HEK293 (cell line): Measurements from ENCODE around the gene SLC6A6.

Source experiments
- CTCF ChIA-PET: fragments of 350-600 bp; formaldehyde crosslinking; extraction: SDS; loops from one replicate; lab custom pipeline; 2021; ENCODE audit warnings: antibody characterized with exemption; lab: Yijun Ruan, JAX
- POLR2A ChIA-PET: fragments of 300-600 bp; formaldehyde crosslinking; extraction: SDS; loops from one replicate; lab custom pipeline; 2020; ENCODE audit warnings: antibody characterized with exemption, inconsistent platforms; lab: Yijun Ruan, JAX
- H3K27ac ChIP-seq: fragments of 200-500 bp; sonication (Bioruptor generic); 2 replicates; pipeline ENCODE4 v1.5.1; 2014; ENCODE audit warnings: low read depth, low read length, control low read depth, inconsistent platforms; ENCODE audit errors: extremely low read depth
- H3K36me3 ChIP-seq, 2 experiments: fragments of 200-500 bp in 1 of 2; sonication (Bioruptor generic) in 1 of 2; 1 replicate in 1 of 2; 2 replicates in 1 of 2; pipeline ENCODE4 v1.5.1; 2014 to 2017; ENCODE audit warnings: inconsistent platforms in 2 of 2, low read length in 2 of 2; ENCODE audit not compliant: control insufficient read depth in 2 of 2, insufficient read depth in 1 of 2
- H3K4me1 ChIP-seq: fragments of 200-500 bp; sonication (Bioruptor generic); 2 replicates; pipeline ENCODE4 v1.5.1; 2014; ENCODE audit warnings: mild to moderate bottlenecking, low read length, inconsistent platforms; ENCODE audit not compliant: control insufficient read depth, insufficient read depth
- H3K4me3 ChIP-seq: 2 replicates; pipeline ENCODE4 v1.5.1; 2011; ENCODE audit warnings: low read depth, mild to moderate bottlenecking, control low read depth, low read length, moderate library complexity
- H3K9me3 ChIP-seq: fragments of 200-500 bp; sonication (Bioruptor generic); 2 replicates; pipeline ENCODE4 v1.5.1; 2014; ENCODE audit warnings: low read depth, low read length, inconsistent platforms; ENCODE audit not compliant: control insufficient read depth, insufficient read depth
- GFI1B ChIP-seq: fragments of 450-650 bp; formaldehyde crosslinking; IDR thresholded peaks from 2 replicates; pipeline ENCODE4 v1.5.1; 2016; ENCODE audit warnings: missing biosample characterization, missing genetic modification characterization
- GLIS2 ChIP-seq: fragments of 450-650 bp; formaldehyde crosslinking; IDR thresholded peaks from 2 replicates; pipeline ENCODE4 v1.5.1; 2016; ENCODE audit warnings: missing biosample characterization, missing genetic modification characterization
- SCRT1 ChIP-seq: fragments of 450-650 bp; formaldehyde crosslinking; IDR thresholded peaks from 2 replicates; pipeline ENCODE4 v1.5.1; 2016; ENCODE audit warnings: missing biosample characterization, missing genetic modification characterization, borderline replicate concordance
- SETDB1 ChIP-seq: IDR thresholded peaks from one replicate; pipeline ENCODE4 v1.6.1; 2017; ENCODE audit warnings: mild to moderate bottlenecking, low read length, moderate library complexity, mixed read lengths; ENCODE audit not compliant: insufficient read length
- TCF7L2 ChIP-seq: IDR thresholded peaks from 2 replicates; pipeline ENCODE4 v1.6.1; 2011; ENCODE audit warnings: low read depth, mild to moderate bottlenecking, inconsistent platforms, low read length, moderate library complexity, borderline replicate concordance
- ZFP41 ChIP-seq: fragments of 450-650 bp; formaldehyde crosslinking; IDR thresholded peaks from 2 replicates; pipeline ENCODE4 v1.5.1; 2016; ENCODE audit warnings: missing biosample characterization, missing genetic modification characterization, borderline replicate concordance
- ZIC2 ChIP-seq: fragments of 450-650 bp; formaldehyde crosslinking; IDR thresholded peaks from 2 replicates; pipeline ENCODE4 v1.5.1; 2016; ENCODE audit warnings: missing biosample characterization, missing genetic modification characterization
- ZNF132 ChIP-seq: fragments of 450-650 bp; formaldehyde crosslinking; IDR thresholded peaks from 2 replicates; pipeline ENCODE4 v1.5.1; 2017; ENCODE audit warnings: missing biosample characterization, missing genetic modification characterization, borderline replicate concordance
- ZNF221 ChIP-seq: fragments of 450-650 bp; formaldehyde crosslinking; IDR thresholded peaks from 2 replicates; pipeline ENCODE4 v1.5.1; 2017; ENCODE audit warnings: missing biosample characterization, missing genetic modification characterization, borderline replicate concordance
- ZNF239 ChIP-seq: fragments of 450-650 bp; formaldehyde crosslinking; IDR thresholded peaks from 2 replicates; pipeline ENCODE4 v1.5.1; 2016; ENCODE audit warnings: missing biosample characterization, missing genetic modification characterization
- ZNF548 ChIP-seq: fragments of 450-650 bp; formaldehyde crosslinking; IDR thresholded peaks from 2 replicates; pipeline ENCODE4 v1.5.1; 2016; ENCODE audit warnings: missing biosample characterization, missing genetic modification characterization
- ZNF623 ChIP-seq: fragments of 450-650 bp; formaldehyde crosslinking; IDR thresholded peaks from 2 replicates; pipeline ENCODE4 v1.5.1; 2016; ENCODE audit warnings: missing biosample characterization, missing genetic modification characterization
- TF ChIP-seq, protein P1 (sequence below): fragments of 450-650 bp; IDR thresholded peaks from 2 replicates; pipeline ENCODE4 v1.5.1; 2018; ENCODE audit warnings: missing biosample characterization, mild to moderate bottlenecking, missing genetic modification characterization
- TF ChIP-seq, protein P2 (sequence below): fragments of 450-650 bp; formaldehyde crosslinking; IDR thresholded peaks from 2 replicates; pipeline ENCODE4 v1.5.1; 2016; ENCODE audit warnings: missing biosample characterization, missing genetic modification characterization
- TF ChIP-seq, protein P3 (sequence below): fragments of 450-650 bp; formaldehyde crosslinking; IDR thresholded peaks from 2 replicates; pipeline ENCODE4 v1.5.1; 2017; ENCODE audit warnings: missing biosample characterization, missing genetic modification characterization
- TF ChIP-seq, protein P4 (sequence below): fragments of 450-650 bp; formaldehyde crosslinking; IDR thresholded peaks from 2 replicates; pipeline ENCODE4 v1.5.1; 2016; ENCODE audit warnings: missing biosample characterization, missing genetic modification characterization

The SLC6A6 gene

DNA sequence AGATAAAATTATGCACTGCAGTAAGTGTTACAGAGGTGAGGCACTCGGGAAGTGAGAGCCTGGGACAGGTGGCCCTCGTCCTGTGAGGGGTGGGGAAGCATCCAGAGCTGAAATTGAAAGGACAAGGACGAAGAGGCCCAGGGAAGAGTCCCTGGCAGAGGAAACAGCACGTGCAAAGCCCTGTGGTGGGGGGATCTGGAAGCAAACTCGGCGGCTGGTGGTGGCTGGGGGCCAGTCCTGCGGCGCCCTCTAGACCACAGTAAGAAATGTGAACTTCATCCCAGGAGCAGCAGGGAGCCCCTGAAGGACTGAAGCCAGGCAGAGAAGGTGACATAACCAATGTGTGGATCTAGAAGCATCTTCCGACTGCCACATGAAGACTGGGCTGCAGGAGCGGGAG, 94.9 kb downstream of the SLC6A6 start:
- TF ChIP-seq ZIC2 (tag by site-specific recombination) (peak; percentile 14; the same call in 1 of the 2 replicates), ZNF623 (tag by site-specific recombination) (0 out of 2 replicates have a peak, but pooled peaks have one; percentile 32), GLIS2 (no peak)
- TF ChIP-seq, all 188 proteins: peak for 2
- no peaks in the 10 kb centered on the region for H3K9me3 ChIP-seq
- H3K27ac ChIP-seq: no peak overlapping the region
- no peak overlapping the region for H3K4me3 ChIP-seq
- H3K36me3 ChIP-seq: no peaks in the 10 kb centered on the region
- ChIA-PET POLR2A (no interaction called here), CTCF (interaction anchor here (1.0 to 1.5 kb wide), 5 partner anchors 10 to 294 kb away, joined by 3 to 6 read pairs (median 4); no protein-coding TSS in a partner anchor)
- H3K4me1 ChIP-seq: no peaks in the 10 kb centered on the region

DNA sequence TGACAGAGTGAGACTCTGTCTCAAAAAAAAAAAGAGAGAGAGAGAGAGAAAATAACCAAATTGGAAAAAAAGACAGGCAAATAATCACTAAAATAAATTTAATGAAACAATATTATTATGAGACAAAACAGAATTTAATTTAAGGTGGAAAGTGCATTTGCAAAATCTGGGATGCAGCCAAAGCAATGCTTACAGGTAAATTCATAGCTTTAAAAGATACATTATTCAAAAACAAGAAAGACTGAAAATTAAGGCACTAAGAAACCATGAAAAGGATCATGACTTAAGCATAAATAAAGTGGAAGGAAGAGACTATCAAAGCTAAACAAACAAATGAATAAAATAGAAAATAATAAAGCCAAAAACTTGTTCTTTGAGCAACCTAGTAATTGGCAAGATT, 100.1 kb downstream of the SLC6A6 start:
- Histone ChIP-seq H3K4me3 (no peak overlapping the region), H3K27ac (no peak overlapping the region), H3K9me3 (no peaks in the 10 kb centered on the region; the same call in 1 of the 2 replicates), H3K4me1 (no peaks in the 10 kb centered on the region), H3K36me3 (no peaks in the 10 kb centered on the region)
- CTCF ChIA-PET: interaction anchor here (0.6 kb wide), 2 partner anchors 26 to 82 kb away, joined by 3 read pairs; no protein-coding TSS in a partner anchor
- POLR2A ChIA-PET: no interaction called here
- TF ChIP-seq, protein P1, sequence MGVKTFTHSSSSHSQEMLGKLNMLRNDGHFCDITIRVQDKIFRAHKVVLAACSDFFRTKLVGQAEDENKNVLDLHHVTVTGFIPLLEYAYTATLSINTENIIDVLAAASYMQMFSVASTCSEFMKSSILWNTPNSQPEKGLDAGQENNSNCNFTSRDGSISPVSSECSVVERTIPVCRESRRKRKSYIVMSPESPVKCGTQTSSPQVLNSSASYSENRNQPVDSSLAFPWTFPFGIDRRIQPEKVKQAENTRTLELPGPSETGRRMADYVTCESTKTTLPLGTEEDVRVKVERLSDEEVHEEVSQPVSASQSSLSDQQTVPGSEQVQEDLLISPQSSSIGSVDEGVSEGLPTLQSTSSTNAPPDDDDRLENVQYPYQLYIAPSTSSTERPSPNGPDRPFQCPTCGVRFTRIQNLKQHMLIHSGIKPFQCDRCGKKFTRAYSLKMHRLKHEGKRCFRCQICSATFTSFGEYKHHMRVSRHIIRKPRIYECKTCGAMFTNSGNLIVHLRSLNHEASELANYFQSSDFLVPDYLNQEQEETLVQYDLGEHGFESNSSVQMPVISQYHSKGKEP (tag by site-specific recombination): no peak
- peak; percentile 67 for TF ChIP-seq SETDB1

DNA sequence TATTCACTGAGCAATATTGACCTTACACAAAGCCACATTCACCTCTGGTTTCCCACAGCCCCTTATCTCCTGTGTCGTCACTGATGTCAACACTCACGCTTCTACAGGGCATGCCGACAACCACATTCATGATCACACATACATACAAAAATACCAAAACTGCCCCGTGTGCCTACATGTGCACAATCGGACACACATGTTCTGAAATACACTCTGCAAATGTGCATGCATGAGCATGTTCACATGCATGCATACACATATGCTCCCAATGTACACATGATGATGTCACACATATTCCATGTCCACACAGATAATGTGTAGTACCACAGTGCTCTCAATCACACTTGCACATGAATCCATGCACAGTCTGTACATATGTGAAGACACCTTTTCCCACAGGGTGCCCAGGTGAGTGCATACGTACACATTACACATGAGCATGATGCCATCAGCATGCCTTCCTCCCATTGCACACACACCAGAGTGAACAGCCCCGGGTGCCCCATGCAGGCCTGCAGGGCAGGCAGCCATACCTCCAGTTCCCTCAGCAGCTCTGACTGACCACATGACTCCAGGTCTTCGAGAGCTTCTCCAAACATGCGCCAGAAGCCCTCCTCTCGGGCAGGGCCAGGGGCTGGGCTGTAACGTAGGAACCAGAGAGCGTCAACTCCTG, 100.8 kb downstream of the SLC6A6 start:
- H3K4me1 ChIP-seq: no peaks in the 10 kb centered on the region
- ChIA-PET CTCF (interaction anchor here (0.6 kb wide), 1 partner anchor 82 kb away, joined by 3 read pairs; no protein-coding TSS in a partner anchor), POLR2A (no interaction called here)
- no peaks in the 10 kb centered on the region; the same call in 1 of the 2 replicates for H3K9me3 ChIP-seq
- H3K4me3 ChIP-seq: no peak overlapping the region
- H3K27ac ChIP-seq: no peak overlapping the region
- H3K36me3 ChIP-seq: no peaks in the 10 kb centered on the region
- TF ChIP-seq ZNF239 (tag by site-specific recombination) (no peak), GFI1B (tag by site-specific recombination) (no peak), ZNF132 (tag by site-specific recombination) (no peak), ZNF548 (no peak), ZNF221 (tag by site-specific recombination) (no peak), ZFP41 (tag by site-specific recombination) (no peak), SCRT1 (tag by site-specific recombination) (no peak), TCF7L2 (no peak)
- TF ChIP-seq, protein P2, sequence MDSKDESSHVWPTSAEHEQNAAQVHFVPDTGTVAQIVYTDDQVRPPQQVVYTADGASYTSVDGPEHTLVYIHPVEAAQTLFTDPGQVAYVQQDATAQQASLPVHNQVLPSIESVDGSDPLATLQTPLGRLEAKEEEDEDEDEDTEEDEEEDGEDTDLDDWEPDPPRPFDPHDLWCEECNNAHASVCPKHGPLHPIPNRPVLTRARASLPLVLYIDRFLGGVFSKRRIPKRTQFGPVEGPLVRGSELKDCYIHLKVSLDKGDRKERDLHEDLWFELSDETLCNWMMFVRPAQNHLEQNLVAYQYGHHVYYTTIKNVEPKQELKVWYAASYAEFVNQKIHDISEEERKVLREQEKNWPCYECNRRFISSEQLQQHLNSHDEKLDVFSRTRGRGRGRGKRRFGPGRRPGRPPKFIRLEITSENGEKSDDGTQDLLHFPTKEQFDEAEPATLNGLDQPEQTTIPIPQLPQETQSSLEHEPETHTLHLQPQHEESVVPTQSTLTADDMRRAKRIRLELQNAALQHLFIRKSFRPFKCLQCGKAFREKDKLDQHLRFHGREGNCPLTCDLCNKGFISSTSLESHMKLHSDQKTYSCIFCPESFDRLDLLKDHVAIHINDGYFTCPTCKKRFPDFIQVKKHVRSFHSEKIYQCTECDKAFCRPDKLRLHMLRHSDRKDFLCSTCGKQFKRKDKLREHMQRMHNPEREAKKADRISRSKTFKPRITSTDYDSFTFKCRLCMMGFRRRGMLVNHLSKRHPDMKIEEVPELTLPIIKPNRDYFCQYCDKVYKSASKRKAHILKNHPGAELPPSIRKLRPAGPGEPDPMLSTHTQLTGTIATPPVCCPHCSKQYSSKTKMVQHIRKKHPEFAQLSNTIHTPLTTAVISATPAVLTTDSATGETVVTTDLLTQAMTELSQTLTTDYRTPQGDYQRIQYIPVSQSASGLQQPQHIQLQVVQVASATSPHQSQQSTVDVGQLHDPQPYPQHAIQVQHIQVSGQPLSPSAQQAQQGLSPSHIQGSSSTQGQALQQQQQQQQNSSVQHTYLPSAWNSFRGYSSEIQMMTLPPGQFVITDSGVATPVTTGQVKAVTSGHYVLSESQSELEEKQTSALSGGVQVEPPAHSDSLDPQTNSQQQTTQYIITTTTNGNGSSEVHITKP: no peak
- TF ChIP-seq, protein P3, sequence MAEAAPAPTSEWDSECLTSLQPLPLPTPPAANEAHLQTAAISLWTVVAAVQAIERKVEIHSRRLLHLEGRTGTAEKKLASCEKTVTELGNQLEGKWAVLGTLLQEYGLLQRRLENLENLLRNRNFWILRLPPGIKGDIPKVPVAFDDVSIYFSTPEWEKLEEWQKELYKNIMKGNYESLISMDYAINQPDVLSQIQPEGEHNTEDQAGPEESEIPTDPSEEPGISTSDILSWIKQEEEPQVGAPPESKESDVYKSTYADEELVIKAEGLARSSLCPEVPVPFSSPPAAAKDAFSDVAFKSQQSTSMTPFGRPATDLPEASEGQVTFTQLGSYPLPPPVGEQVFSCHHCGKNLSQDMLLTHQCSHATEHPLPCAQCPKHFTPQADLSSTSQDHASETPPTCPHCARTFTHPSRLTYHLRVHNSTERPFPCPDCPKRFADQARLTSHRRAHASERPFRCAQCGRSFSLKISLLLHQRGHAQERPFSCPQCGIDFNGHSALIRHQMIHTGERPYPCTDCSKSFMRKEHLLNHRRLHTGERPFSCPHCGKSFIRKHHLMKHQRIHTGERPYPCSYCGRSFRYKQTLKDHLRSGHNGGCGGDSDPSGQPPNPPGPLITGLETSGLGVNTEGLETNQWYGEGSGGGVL (tag by site-specific recombination): no peak
- TF ChIP-seq, protein P4, sequence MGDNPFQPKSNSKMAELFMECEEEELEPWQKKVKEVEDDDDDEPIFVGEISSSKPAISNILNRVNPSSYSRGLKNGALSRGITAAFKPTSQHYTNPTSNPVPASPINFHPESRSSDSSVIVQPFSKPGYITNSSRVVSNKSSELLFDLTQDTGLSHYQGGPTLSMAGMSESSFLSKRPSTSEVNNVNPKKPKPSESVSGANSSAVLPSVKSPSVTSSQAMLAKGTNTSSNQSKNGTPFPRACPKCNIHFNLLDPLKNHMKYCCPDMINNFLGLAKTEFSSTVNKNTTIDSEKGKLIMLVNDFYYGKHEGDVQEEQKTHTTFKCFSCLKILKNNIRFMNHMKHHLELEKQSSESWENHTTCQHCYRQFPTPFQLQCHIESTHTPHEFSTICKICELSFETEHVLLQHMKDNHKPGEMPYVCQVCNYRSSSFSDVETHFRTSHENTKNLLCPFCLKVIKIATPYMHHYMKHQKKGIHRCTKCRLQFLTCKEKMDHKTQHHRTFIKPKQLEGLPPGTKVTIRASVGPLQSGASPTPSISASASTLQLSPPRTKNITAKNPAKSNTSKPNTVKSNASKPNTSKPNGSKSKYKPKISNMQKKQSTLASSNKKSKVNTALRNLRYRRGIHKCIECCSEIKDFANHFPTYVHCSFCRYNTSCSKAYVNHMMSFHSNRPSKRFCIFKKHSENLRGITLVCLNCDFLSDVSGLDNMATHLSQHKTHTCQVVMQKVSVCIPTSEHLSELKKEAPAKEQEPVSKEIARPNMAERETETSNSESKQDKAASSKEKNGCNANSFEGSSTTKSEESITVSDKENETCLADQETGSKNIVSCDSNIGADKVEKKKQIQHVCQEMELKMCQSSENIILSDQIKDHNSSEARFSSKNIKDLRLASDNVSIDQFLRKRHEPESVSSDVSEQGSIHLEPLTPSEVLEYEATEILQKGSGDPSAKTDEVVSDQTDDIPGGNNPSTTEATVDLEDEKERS (tag by site-specific recombination): no peak
- TF ChIP-seq, all 188 proteins: peak for 0
